ENCODE measurements around the gene STAB2.

- TF ChIP-seq CTCF (IDR thresholded peaks at IDR 0.05) (no peak), POLR2A (IDR thresholded peaks at IDR 0.05) (no peak)
These were observed 4.1 kb upstream of the STAB2 start for GRCh38 chr12:103583008-103583407.

Data from body of pancreas (tissue), 4 donors.